Measurements from ENCODE around the gene GABRA6. TPM values are rescaled to one million over a fixed set of nuclear protein-coding genes. Genes with fewer than 3 reads are reported as not detected.

Gene GABRA6
- total and polyA plus RNA-seq, 2 of the 13 experiments (the other 11 are each of a cell fraction or from before 2014, with no cell fraction given) = not detected

Other genes with a start within 250 kb of the GABRA6 start
- not detected in 2 replicates for gene GABRB2, start 139.0 kb upstream of the GABRA6 start, total RNA-seq (2016; rRNA removed; fragmentation: Illumina TruSeq; extraction: Trizol)
- 0.01 TPM in 1 of 2 replicates, not detected in the other for gene GABRB2, start 139.0 kb upstream of the GABRA6 start, polyA plus RNA-seq (2011; rRNA removed)
- gene GABRA1, start 162.4 kb downstream of the GABRA6 start, total RNA-seq (2016; rRNA removed; fragmentation: Illumina TruSeq; extraction: Trizol) = not detected in 2 replicates
- not detected in 2 replicates for gene GABRA1, start 162.4 kb downstream of the GABRA6 start, polyA plus RNA-seq (2011; rRNA removed)